ENCODE results near the gene FMO5. TPM values are rescaled to one million over a fixed set of nuclear protein-coding genes. Genes with fewer than 3 reads are reported as not detected.

Gene FMO5
- total and polyA plus RNA-seq, 2 of the 13 experiments (the other 11 are each of a cell fraction or from before 2014, with no cell fraction given): 48.2 to 149 TPM

- TF ChIP-seq, protein P1, sequence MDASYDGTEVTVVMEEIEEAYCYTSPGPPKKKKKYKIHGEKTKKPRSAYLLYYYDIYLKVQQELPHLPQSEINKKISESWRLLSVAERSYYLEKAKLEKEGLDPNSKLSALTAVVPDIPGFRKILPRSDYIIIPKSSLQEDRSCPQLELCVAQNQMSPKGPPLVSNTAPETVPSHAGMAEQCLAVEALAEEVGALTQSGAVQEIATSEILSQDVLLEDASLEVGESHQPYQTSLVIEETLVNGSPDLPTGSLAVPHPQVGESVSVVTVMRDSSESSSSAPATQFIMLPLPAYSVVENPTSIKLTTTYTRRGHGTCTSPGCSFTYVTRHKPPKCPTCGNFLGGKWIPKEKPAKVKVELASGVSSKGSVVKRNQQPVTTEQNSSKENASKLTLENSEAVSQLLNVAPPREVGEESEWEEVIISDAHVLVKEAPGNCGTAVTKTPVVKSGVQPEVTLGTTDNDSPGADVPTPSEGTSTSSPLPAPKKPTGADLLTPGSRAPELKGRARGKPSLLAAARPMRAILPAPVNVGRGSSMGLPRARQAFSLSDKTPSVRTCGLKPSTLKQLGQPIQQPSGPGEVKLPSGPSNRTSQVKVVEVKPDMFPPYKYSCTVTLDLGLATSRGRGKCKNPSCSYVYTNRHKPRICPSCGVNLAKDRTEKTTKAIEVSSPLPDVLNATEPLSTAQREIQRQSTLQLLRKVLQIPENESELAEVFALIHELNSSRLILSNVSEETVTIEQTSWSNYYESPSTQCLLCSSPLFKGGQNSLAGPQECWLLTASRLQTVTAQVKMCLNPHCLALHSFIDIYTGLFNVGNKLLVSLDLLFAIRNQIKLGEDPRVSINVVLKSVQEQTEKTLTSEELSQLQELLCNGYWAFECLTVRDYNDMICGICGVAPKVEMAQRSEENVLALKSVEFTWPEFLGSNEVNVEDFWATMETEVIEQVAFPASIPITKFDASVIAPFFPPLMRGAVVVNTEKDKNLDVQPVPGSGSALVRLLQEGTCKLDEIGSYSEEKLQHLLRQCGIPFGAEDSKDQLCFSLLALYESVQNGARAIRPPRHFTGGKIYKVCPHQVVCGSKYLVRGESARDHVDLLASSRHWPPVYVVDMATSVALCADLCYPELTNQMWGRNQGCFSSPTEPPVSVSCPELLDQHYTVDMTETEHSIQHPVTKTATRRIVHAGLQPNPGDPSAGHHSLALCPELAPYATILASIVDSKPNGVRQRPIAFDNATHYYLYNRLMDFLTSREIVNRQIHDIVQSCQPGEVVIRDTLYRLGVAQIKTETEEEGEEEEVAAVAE (CRISPR knock-in tag; IDR thresholded peaks at IDR 0.05; ENCODE audit: borderline replicate concordance): no peak; the same call in 1 of the 2 replicates
- TF ChIP-seq DPF2 (CRISPR knock-in tag; IDR thresholded peaks at IDR 0.05; ENCODE audit: borderline replicate concordance, low read depth): peak; percentile 82
- TF ChIP-seq RARA (CRISPR knock-in tag; IDR thresholded peaks at IDR 0.05): peak; percentile 95
- TF ChIP-seq, protein P2, sequence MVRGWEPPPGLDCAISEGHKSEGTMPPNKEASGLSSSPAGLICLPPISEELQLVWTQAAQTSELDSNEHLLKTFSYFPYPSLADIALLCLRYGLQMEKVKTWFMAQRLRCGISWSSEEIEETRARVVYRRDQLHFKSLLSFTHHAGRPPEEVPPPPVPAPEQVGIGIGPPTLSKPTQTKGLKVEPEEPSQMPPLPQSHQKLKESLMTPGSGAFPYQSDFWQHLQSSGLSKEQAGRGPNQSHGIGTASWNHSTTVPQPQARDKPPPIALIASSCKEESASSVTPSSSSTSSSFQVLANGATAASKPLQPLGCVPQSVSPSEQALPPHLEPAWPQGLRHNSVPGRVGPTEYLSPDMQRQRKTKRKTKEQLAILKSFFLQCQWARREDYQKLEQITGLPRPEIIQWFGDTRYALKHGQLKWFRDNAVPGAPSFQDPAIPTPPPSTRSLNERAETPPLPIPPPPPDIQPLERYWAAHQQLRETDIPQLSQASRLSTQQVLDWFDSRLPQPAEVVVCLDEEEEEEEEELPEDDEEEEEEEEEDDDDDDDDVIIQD (CRISPR knock-in tag; IDR thresholded peaks at IDR 0.05; ENCODE audit: low read depth): peak; percentile 79
- TF ChIP-seq ZNF567 (CRISPR knock-in tag; IDR thresholded peaks at IDR 0.05; ENCODE audit: borderline replicate concordance): no peak
- TF ChIP-seq GTF2F1 (IDR thresholded peaks at IDR 0.05; ENCODE audit: low read length): no peak
- TF ChIP-seq SMC3 (IDR thresholded peaks at IDR 0.05; ENCODE audit: low read length): no peak
- TF ChIP-seq, protein P3, sequence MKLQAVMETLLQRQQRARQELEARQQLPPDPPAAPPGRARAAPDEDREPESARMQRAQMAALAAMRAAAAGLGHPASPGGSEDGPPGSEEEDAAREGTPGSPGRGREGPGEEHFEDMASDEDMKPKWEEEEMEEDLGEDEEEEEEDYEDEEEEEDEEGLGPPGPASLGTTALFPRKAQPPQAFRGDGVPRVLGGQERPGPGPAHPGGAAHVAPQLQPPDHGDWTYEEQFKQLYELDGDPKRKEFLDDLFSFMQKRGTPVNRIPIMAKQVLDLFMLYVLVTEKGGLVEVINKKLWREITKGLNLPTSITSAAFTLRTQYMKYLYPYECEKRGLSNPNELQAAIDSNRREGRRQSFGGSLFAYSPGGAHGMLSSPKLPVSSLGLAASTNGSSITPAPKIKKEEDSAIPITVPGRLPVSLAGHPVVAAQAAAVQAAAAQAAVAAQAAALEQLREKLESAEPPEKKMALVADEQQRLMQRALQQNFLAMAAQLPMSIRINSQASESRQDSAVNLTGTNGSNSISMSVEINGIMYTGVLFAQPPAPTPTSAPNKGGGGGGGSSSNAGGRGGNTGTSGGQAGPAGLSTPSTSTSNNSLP (IDR thresholded peaks at IDR 0.05; ENCODE audit: low read depth, low read length): peak; percentile 95
- TF ChIP-seq ZNF414 (CRISPR knock-in tag; IDR thresholded peaks at IDR 0.05): no peak; the same call in 1 of the 2 replicates
- no peak for TF ChIP-seq ATF6 (CRISPR knock-in tag; conservative IDR thresholded peaks at IDR 0.05)
- peak; percentile 46; the same call in 1 of the 2 replicates for TF ChIP-seq ZNF792 (CRISPR knock-in tag; IDR thresholded peaks at IDR 0.05)
- TF ChIP-seq MEIS2 (CRISPR knock-in tag; IDR thresholded peaks at IDR 0.05): no peak
- TF ChIP-seq ZNF547 (CRISPR knock-in tag; IDR thresholded peaks at IDR 0.05): no peak
- TF ChIP-seq SIX1 (CRISPR knock-in tag; IDR thresholded peaks at IDR 0.05; ENCODE audit: borderline replicate concordance): peak; percentile 87
- TF ChIP-seq, protein P4, sequence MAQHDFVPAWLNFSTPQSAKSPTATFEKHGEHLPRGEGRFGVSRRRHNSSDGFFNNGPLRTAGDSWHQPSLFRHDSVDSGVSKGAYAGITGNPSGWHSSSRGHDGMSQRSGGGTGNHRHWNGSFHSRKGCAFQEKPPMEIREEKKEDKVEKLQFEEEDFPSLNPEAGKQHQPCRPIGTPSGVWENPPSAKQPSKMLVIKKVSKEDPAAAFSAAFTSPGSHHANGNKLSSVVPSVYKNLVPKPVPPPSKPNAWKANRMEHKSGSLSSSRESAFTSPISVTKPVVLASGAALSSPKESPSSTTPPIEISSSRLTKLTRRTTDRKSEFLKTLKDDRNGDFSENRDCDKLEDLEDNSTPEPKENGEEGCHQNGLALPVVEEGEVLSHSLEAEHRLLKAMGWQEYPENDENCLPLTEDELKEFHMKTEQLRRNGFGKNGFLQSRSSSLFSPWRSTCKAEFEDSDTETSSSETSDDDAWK (CRISPR knock-in tag; IDR thresholded peaks at IDR 0.05): no peak
- peak; percentile 60 for TF ChIP-seq SP5 (CRISPR knock-in tag; IDR thresholded peaks at IDR 0.05; ENCODE audit: borderline replicate concordance, low read depth)
- peak; percentile 93 for TF ChIP-seq CREM (IDR thresholded peaks at IDR 0.05)
- TF ChIP-seq CREM (CRISPR knock-in tag; IDR thresholded peaks at IDR 0.05): no peak
These were observed 13.1 kb upstream of the FMO5 start (continued) for GRCh38 chr1:147238053-147238902.

Measured in HepG2 (cell line).